H9 (cell line): Measurements from ENCODE around the gene BCL7C. TPM values are rescaled to one million over a fixed set of nuclear protein-coding genes. Genes with fewer than 3 reads are reported as not detected.

ENCODE experiments used
- DNase-seq: peaks from one replicate; pipeline ENCODE4 v3.0.0-alpha.2; 2017
- H2AFZ ChIP-seq: one replicate; pipeline ENCODE4 v1.6.1; 2013; ENCODE audit warnings: mild to moderate bottlenecking, low read length, control low read depth, moderate library complexity
- H2AK5ac ChIP-seq: 2 replicates; pipeline ENCODE4 v1.6.1; 2013; ENCODE audit warnings: low read length, control low read depth, mixed read lengths; ENCODE audit not compliant: insufficient read length
- H2BK120ac ChIP-seq: one replicate; pipeline ENCODE4 v1.6.1; 2013; ENCODE audit warnings: low read depth, mild to moderate bottlenecking, low read length, control low read depth, inconsistent platforms; ENCODE audit not compliant: poor library complexity, severe bottlenecking
- H2BK12ac ChIP-seq: 2 replicates; pipeline ENCODE4 v1.6.1; 2013; ENCODE audit warnings: low read length, control low read depth, mixed read lengths, low read depth; ENCODE audit not compliant: insufficient read length
- H2BK15ac ChIP-seq: 2 replicates; pipeline ENCODE4 v1.6.1; 2013; ENCODE audit warnings: low read depth, low read length, control low read depth
- H2BK20ac ChIP-seq: one replicate; pipeline ENCODE4 v1.6.1; 2013; ENCODE audit warnings: low read depth, mild to moderate bottlenecking, low read length, control low read depth, inconsistent platforms; ENCODE audit not compliant: poor library complexity, severe bottlenecking
- H2BK5ac ChIP-seq: 2 replicates; pipeline ENCODE4 v1.6.1; 2013; ENCODE audit warnings: low read length, control low read depth, mixed read lengths; ENCODE audit not compliant: insufficient read length
- H3K14ac ChIP-seq: 2 replicates; pipeline ENCODE4 v1.6.1; 2013; ENCODE audit warnings: low read length, control low read depth; ENCODE audit not compliant: insufficient read depth
- H3K18ac ChIP-seq: 2 replicates; pipeline ENCODE4 v1.6.1; 2013; ENCODE audit warnings: low read depth, mild to moderate bottlenecking, mixed read lengths, low read length, control low read depth; ENCODE audit not compliant: insufficient read length
- H3K23ac ChIP-seq: 2 replicates; pipeline ENCODE4 v1.6.1; 2013; ENCODE audit warnings: low read length, control low read depth, mixed read lengths, low read depth; ENCODE audit not compliant: insufficient read length
- H3K23me2 ChIP-seq: 2 replicates; pipeline ENCODE4 v1.6.1; 2013; ENCODE audit warnings: low read depth, mild to moderate bottlenecking, mixed read lengths, low read length, control low read depth; ENCODE audit not compliant: insufficient read length, poor library complexity, severe bottlenecking
- H3K27ac ChIP-seq: 2 replicates; pipeline ENCODE4 v1.5.1; 2013; ENCODE audit warnings: low read length, control low read depth, mixed read lengths, low read depth; ENCODE audit not compliant: insufficient read length
- H3K27me3 ChIP-seq: 2 replicates; pipeline ENCODE4 v1.6.1; 2013; ENCODE audit warnings: low read length, control low read depth, inconsistent platforms; ENCODE audit not compliant: insufficient read depth
- H3K4ac ChIP-seq: 2 replicates; pipeline ENCODE4 v1.6.1; 2013; ENCODE audit warnings: low read depth, mild to moderate bottlenecking, control low read depth, inconsistent platforms, low read length, moderate library complexity
- H3K4me1 ChIP-seq: 2 replicates; pipeline ENCODE4 v1.6.1; 2013; ENCODE audit warnings: low read length, control low read depth, inconsistent platforms; ENCODE audit not compliant: insufficient read depth
- H3K4me2 ChIP-seq: 2 replicates; pipeline ENCODE4 v1.6.1; 2013; ENCODE audit warnings: low read length, control low read depth, mixed read lengths; ENCODE audit not compliant: insufficient read length, insufficient read depth
- H3K56ac ChIP-seq: 2 replicates; pipeline ENCODE4 v1.6.1; 2013; ENCODE audit warnings: low read depth, mild to moderate bottlenecking, mixed read lengths, low read length, control low read depth; ENCODE audit not compliant: insufficient read length
- H3K79me1 ChIP-seq: 2 replicates; pipeline ENCODE4 v1.6.1; 2013; ENCODE audit warnings: low read depth, mild to moderate bottlenecking, moderate library complexity, low read length, control low read depth, inconsistent platforms; ENCODE audit not compliant: insufficient read depth, poor library complexity, severe bottlenecking
- H3K79me2 ChIP-seq: 2 replicates; pipeline ENCODE4 v1.6.1; 2013; ENCODE audit warnings: low read length, control low read depth, inconsistent platforms; ENCODE audit not compliant: insufficient read depth
- H3K9ac ChIP-seq: 2 replicates; pipeline ENCODE4 v1.6.1; 2013; ENCODE audit warnings: low read length, control low read depth, mixed read lengths; ENCODE audit not compliant: insufficient read length; ENCODE audit errors: extremely low read depth
- H3K9me3 ChIP-seq: one replicate; pipeline ENCODE4 v1.6.1; 2013; ENCODE audit warnings: low read depth, low read length, inconsistent platforms; ENCODE audit not compliant: control insufficient read depth
- H3T11ph ChIP-seq: one replicate; pipeline ENCODE4 v1.6.1; 2013; ENCODE audit warnings: mild to moderate bottlenecking, low read length, control low read depth, inconsistent platforms
- H4K20me1 ChIP-seq: one replicate; pipeline ENCODE4 v1.6.1; 2013; ENCODE audit not compliant: control insufficient read depth, insufficient read length, insufficient read depth
- H4K5ac ChIP-seq: 2 replicates; pipeline ENCODE4 v1.6.1; 2013; ENCODE audit warnings: low read depth, mild to moderate bottlenecking, mixed read lengths, low read length, control low read depth; ENCODE audit not compliant: insufficient read length
- H4K8ac ChIP-seq: replicated peaks from 2 replicates; pipeline ENCODE4 v1.6.1; 2013; ENCODE audit warnings: low read length, control low read depth, mixed read lengths, low read depth; ENCODE audit not compliant: insufficient read length
- H4K91ac ChIP-seq: 2 replicates; pipeline ENCODE4 v1.6.1; 2013; ENCODE audit warnings: low read depth, mild to moderate bottlenecking, moderate library complexity, mixed read lengths, low read length, control low read depth; ENCODE audit not compliant: insufficient read length
- H3K27ac Mint-ChIP-seq, 3 experiments: 2 replicates in 2 of 3; 3 replicates in 1 of 3; pipeline ENCODE4 v1.8.0; 2020 to 2021; ENCODE audit warnings: mixed read lengths in 3 of 3, mild to moderate bottlenecking in 1 of 3, moderate library complexity in 1 of 3
- H3K27me3 Mint-ChIP-seq: 2 replicates; pipeline ENCODE4 v1.8.0; 2021; ENCODE audit warnings: low read depth, mild to moderate bottlenecking, moderate library complexity, mixed read lengths
- H3K36me3 Mint-ChIP-seq, 3 experiments: 2 replicates in 2 of 3; 3 replicates in 1 of 3; pipeline ENCODE4 v1.8.0; 2020 to 2021; ENCODE audit warnings: low read depth in 3 of 3, mixed read lengths in 3 of 3; ENCODE audit not compliant: insufficient read depth in 1 of 3
- H3K4me1 Mint-ChIP-seq, 2 experiments: 2 replicates each; pipeline ENCODE4 v1.8.0; 2020; ENCODE audit warnings: mixed read lengths in 2 of 2
- H3K4me3 Mint-ChIP-seq, 2 experiments: 2 replicates in 1 of 2; 3 replicates in 1 of 2; pipeline ENCODE4 v1.8.0; 2020 to 2021; ENCODE audit warnings: mild to moderate bottlenecking in 2 of 2, mixed read lengths in 2 of 2, moderate library complexity in 1 of 2
- H3K9me3 Mint-ChIP-seq, 2 experiments: 2 replicates in 1 of 2; 3 replicates in 1 of 2; pipeline ENCODE4 v1.8.0; 2020; ENCODE audit warnings: mild to moderate bottlenecking in 2 of 2, mixed read lengths in 2 of 2, moderate library complexity in 1 of 2
- CTCF ChIP-seq: fragments of 200-600 bp; sonication (generic); conservative IDR thresholded peaks from 3 replicates; pipeline ENCODE4 v1.8.0; 2021; ENCODE audit warnings: antibody characterized with exemption, mild to moderate bottlenecking
- WGBS: extraction: QIAGEN DNeasy Blood & Tissue Kit; methylation state at CpG from one replicate; pipeline ENCODE4 v1.1.7; 2013; ENCODE audit warnings: missing lambda C conversion rate, low lambda C conversion rate, mixed read lengths; ENCODE audit not compliant: insufficient read length; ENCODE audit errors: extremely low coverage; 5-methylcytosine and 5-hydroxymethylcytosine counted together
- total RNA-seq: library from RNA; stranded (reverse); gene quantifications from 2 replicates; pipeline ENCODE4 v1.2.1, GENCODE V29; 2021

Gene BCL7C
- total RNA-seq, 1 experiment from 2014 or later = 18.3 TPM

DNA sequence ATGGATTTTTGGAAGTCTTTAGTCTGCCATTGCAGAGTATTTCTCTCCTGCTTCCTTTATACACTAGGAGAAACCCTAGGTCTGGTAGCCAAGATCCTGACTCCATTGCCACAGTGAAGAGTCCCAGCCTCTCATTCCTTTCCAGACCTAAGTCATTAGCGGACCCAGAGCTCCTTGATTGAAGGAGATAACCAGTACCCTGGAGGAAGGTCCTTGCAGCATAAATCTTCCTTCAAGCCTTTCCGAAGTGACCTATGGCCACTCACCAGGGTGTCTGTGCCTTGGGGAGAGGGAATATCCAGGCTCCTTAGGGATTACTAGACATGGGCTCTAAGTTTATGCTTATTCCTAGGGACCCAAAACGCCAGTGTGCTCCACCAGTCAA is 35.8 kb downstream of the BCL7C start:
- no peak overlapping the region for H3K27ac Mint-ChIP-seq
- H2BK120ac ChIP-seq = no peak overlapping the region
- H3K23ac ChIP-seq = no peak overlapping the region
- H3K14ac ChIP-seq = no peak overlapping the region
- H3K4me1 Mint-ChIP-seq = peaks cover 0 to 5% of the 10 kb centered on the region in 2 experiments; a peak in 2 of 4 replicates
- H2AFZ ChIP-seq = no peak overlapping the region
- no peak overlapping the region for H2BK5ac ChIP-seq
- no peak for TF ChIP-seq CTCF
- WGBS = no CpG with 5 or more reads among the region's 3 CpGs
- no peak overlapping the region for H3K4me2 ChIP-seq
- no peak overlapping the region for H2AK5ac ChIP-seq
- H4K20me1 ChIP-seq = no peaks in the 10 kb centered on the region
- no peak overlapping the region for H3K56ac ChIP-seq
- H3K27me3 Mint-ChIP-seq = peaks cover 25% of the 10 kb centered on the region
- 0 out of 2 replicates have a peak, but pooled peaks cover 2% of the 10 kb centered on the region for H3K79me2 ChIP-seq
- H3K9ac ChIP-seq = no peak overlapping the region
- no peak overlapping the region for H4K8ac ChIP-seq
- no peak overlapping the region for H3K4me3 Mint-ChIP-seq
- H3K23me2 ChIP-seq = no peaks in the 10 kb centered on the region
- H2BK20ac ChIP-seq = no peak overlapping the region
- H3K4ac ChIP-seq = no peak overlapping the region
- H3K36me3 Mint-ChIP-seq = no peaks in the 10 kb centered on the region
- H3T11ph ChIP-seq = no peak overlapping the region
- H3K18ac ChIP-seq = no peak overlapping the region
- H2BK12ac ChIP-seq = no peak overlapping the region
- H4K91ac ChIP-seq = no peak overlapping the region
- no peaks in the 10 kb centered on the region for H3K4me1 ChIP-seq
- H2BK15ac ChIP-seq = no peak overlapping the region
- no peaks in the 10 kb centered on the region for H3K9me3 ChIP-seq
- no peak overlapping the region for H4K5ac ChIP-seq
- DNase-seq = no peak
- no peaks in the 10 kb centered on the region for H3K9me3 Mint-ChIP-seq
- H3K27ac ChIP-seq = no peak overlapping the region
- no peaks in the 10 kb centered on the region; the same call in 1 of the 2 replicates for H3K27me3 ChIP-seq
- no peaks in the 10 kb centered on the region for H3K79me1 ChIP-seq
